PC-3 (cell line): Measurements from ENCODE around the gene CSAD. TPM values are rescaled to one million over a fixed set of nuclear protein-coding genes. Genes with fewer than 3 reads are reported as not detected.

Experiments
- ATAC-seq: fragments of 200-7000 bp; cut with Tn5 transposase; 2 replicates; pipeline ENCODE4 v1.9.1; 2020; ENCODE audit warnings: mild to moderate bottlenecking, moderate library complexity
- BruUV-seq: library from RNA; stranded (reverse); fragments of 400-500 nt; replicated peaks from 2 replicates; lab custom pipeline; 2021; lab: Mats Ljungman, UMichigan
- CTCF ChIA-PET: fragments of 300-600 bp; sonication (Branson Sonifier 250); formaldehyde crosslinking; loops from one replicate; lab custom pipeline; 2022; ENCODE audit warnings: antibody characterized with exemption; lab: Charles Lee
- POLR2A ChIA-PET: fragments of 300-600 bp; sonication (Branson Sonifier 250); formaldehyde crosslinking; loops from one replicate; lab custom pipeline; 2022; ENCODE audit warnings: antibody characterized with exemption; ENCODE audit not compliant: unreplicated experiment; lab: Charles Lee
- DNase-seq: peaks from one replicate; pipeline ENCODE4 v3.0.0-alpha.2; 2015
- H2AFZ ChIP-seq: fragments of 300-600 bp; sonication (generic); 2 replicates; pipeline ENCODE4 v1.6.0; 2016; ENCODE audit warnings: antibody characterized with exemption, low read length
- H3F3A ChIP-seq: fragments of 300-600 bp; sonication (generic); one replicate; pipeline ENCODE4 v1.6.0; 2017; ENCODE audit warnings: antibody characterized with exemption, low read length, control low read depth, mild to moderate bottlenecking; ENCODE audit not compliant: unreplicated experiment
- H3K27ac ChIP-seq: fragments of 300-600 bp; sonication (generic); 2 replicates; pipeline ENCODE4 v1.5.1; 2016; ENCODE audit warnings: mild to moderate bottlenecking, low read length
- H3K27me3 ChIP-seq: fragments of 300-600 bp; sonication (generic); 2 replicates; pipeline ENCODE4 v1.6.1; 2016; ENCODE audit warnings: low read length, mixed read lengths
- H3K36me3 ChIP-seq: fragments of 300-600 bp; sonication (generic); 2 replicates; pipeline ENCODE4 v1.6.1; 2016; ENCODE audit warnings: low read depth, mixed run types, low read length, mixed read lengths
- H3K4me1 ChIP-seq: fragments of 300-600 bp; sonication (generic); 2 replicates; pipeline ENCODE4 v1.5.1; 2016; ENCODE audit warnings: low read length; ENCODE audit not compliant: insufficient read depth
- H3K4me2 ChIP-seq: fragments of 300-600 bp; sonication (generic); 2 replicates; pipeline ENCODE4 v1.6.0; 2016; ENCODE audit warnings: low read length
- H3K4me3 ChIP-seq: fragments of 300-600 bp; sonication (generic); 2 replicates; pipeline ENCODE4 v1.5.1; 2016; ENCODE audit warnings: mild to moderate bottlenecking, low read length, mixed read lengths
- H3K79me2 ChIP-seq: fragments of 300-600 bp; sonication (generic); 2 replicates; pipeline ENCODE4 v1.6.1; 2017; ENCODE audit warnings: low read length, mixed read lengths
- H3K9ac ChIP-seq: fragments of 300-600 bp; sonication (generic); 2 replicates; pipeline ENCODE4 v1.6.0; 2016; ENCODE audit warnings: mild to moderate bottlenecking, low read length
- H3K9me2 ChIP-seq: fragments of 300-600 bp; sonication (generic); replicated peaks from 2 replicates; pipeline ENCODE4 v1.6.1; 2016; ENCODE audit warnings: mixed run types, low read length, mixed read lengths
- H3K9me3 ChIP-seq: fragments of 300-600 bp; sonication (generic); 2 replicates; pipeline ENCODE4 v1.6.1; 2016; ENCODE audit warnings: low read length, mixed read lengths
- H4K20me1 ChIP-seq: fragments of 300-600 bp; sonication (generic); 2 replicates; pipeline ENCODE4 v1.6.1; 2016; ENCODE audit warnings: low read length, mixed read lengths
- CTCF ChIP-seq: fragments of 300-600 bp; sonication (generic); conservative IDR thresholded peaks from 2 replicates; pipeline ENCODE4 v1.5.1; 2017; ENCODE audit warnings: antibody characterized with exemption, low read depth, mild to moderate bottlenecking, low read length
- EZH2 ChIP-seq: fragments of 300-600 bp; sonication (generic); IDR thresholded peaks from one replicate; pipeline ENCODE4 v1.6.1; 2017; ENCODE audit warnings: antibody characterized with exemption, mild to moderate bottlenecking, low read length; ENCODE audit not compliant: unreplicated experiment
- EZH2phosphoT487 ChIP-seq: fragments of 300-600 bp; sonication (generic); IDR thresholded peaks from 2 replicates; pipeline ENCODE4 v1.6.1; 2018; ENCODE audit warnings: mild to moderate bottlenecking, antibody characterized with exemption, low read length, borderline replicate concordance
- intact Hi-C: fragments of 100-400 bp; cut with micrococcal nuclease; formaldehyde crosslinking; loops from 2 replicates; pipeline ENCODE4 v1.9.0; 2023
- total RNA-seq: library from RNA; depleted of rRNA; stranded (reverse); fragments of >200 nt; gene quantifications from 2 replicates; pipeline ENCODE4 v1.2.3, GENCODE V29; 2014

Gene CSAD
- total RNA-seq, 1 experiment from 2014 or later = 21.5 TPM

GRCh38 chr12:53229454-53229853, 48.7 kb upstream of the CSAD start:
- peak overlapping the region; percentile 67 for H3K27ac ChIP-seq
- ChIA-PET CTCF (no interaction called here), POLR2A (no interaction called here)
- DNase-seq (no peak), ATAC-seq (no peak)
- no peaks in the 10 kb centered on the region for H4K20me1 ChIP-seq
- H3K9ac ChIP-seq = 0 out of 2 replicates have a peak overlapping the region, but pooled peaks have one; percentile 48
- TF ChIP-seq EZH2 (no peak), CTCF (no peak), EZH2phosphoT487 (no peak)
- H3F3A ChIP-seq = peaks cover 3% of the 10 kb centered on the region
- no peaks in the 10 kb centered on the region for H3K27me3 ChIP-seq
- no TSS peak for BruUV-seq
- peak overlapping the region; percentile 93 for H3K4me2 ChIP-seq
- H3K79me2 ChIP-seq = peaks cover 42% of the 10 kb centered on the region
- no peaks in the 10 kb centered on the region for H3K9me3 ChIP-seq
- no peaks in the 10 kb centered on the region; the same call in 1 of the 2 replicates for H3K36me3 ChIP-seq
- H3K4me3 ChIP-seq = peak overlapping the region; percentile 16; the same call in 1 of the 2 replicates
- H3K9me2 ChIP-seq = no peaks in the 10 kb centered on the region
- intact Hi-C loops = no loop called here
- H2AFZ ChIP-seq = no peak overlapping the region
- H3K4me1 ChIP-seq = peaks cover 59% of the 10 kb centered on the region

GRCh38 chr12:53227836-53228235, 47.1 kb upstream of the CSAD start:
- Histone ChIP-seq H2AFZ (no peak overlapping the region), H3K27ac (no peak overlapping the region), H3K9me2 (no peaks in the 10 kb centered on the region), H3K79me2 (peaks cover 44% of the 10 kb centered on the region), H3F3A (peaks cover 3% of the 10 kb centered on the region), H3K9ac (no peak overlapping the region), H3K4me1 (peaks cover 53% of the 10 kb centered on the region), H3K9me3 (no peaks in the 10 kb centered on the region), H3K36me3 (no peaks in the 10 kb centered on the region; the same call in 1 of the 2 replicates), H4K20me1 (no peaks in the 10 kb centered on the region), H3K4me2 (no peak overlapping the region), H3K27me3 (no peaks in the 10 kb centered on the region), H3K4me3 (no peak overlapping the region)
- no peak for ATAC-seq
- DNase-seq = no peak
- no TSS peak for BruUV-seq
- ChIA-PET CTCF (no interaction called here), POLR2A (no interaction called here)
- intact Hi-C loops = no loop called here
- TF ChIP-seq CTCF = no peak
- no peak for TF ChIP-seq EZH2phosphoT487
- TF ChIP-seq EZH2 = no peak

- Histone ChIP-seq H3F3A (no peaks in the 10 kb centered on the region), H4K20me1 (no peaks in the 10 kb centered on the region), H3K27ac (no peak overlapping the region), H3K27me3 (no peaks in the 10 kb centered on the region), H3K36me3 (no peaks in the 10 kb centered on the region; the same call in 1 of the 2 replicates), H3K9me2 (no peaks in the 10 kb centered on the region), H3K4me1 (peaks cover 53% of the 10 kb centered on the region), H3K4me3 (no peak overlapping the region), H3K4me2 (no peak overlapping the region), H3K9me3 (no peaks in the 10 kb centered on the region), H3K9ac (no peak overlapping the region), H2AFZ (no peak overlapping the region), H3K79me2 (peaks cover 49% of the 10 kb centered on the region)
- intact Hi-C loops = no loop called here
- ChIA-PET CTCF (no interaction called here), POLR2A (no interaction called here)
- BruUV-seq = no TSS peak
- TF ChIP-seq EZH2 (no peak), EZH2phosphoT487 (no peak), CTCF (no peak)
- DNase-seq = no peak
- ATAC-seq = no peak
These were observed 46.6 kb upstream of the CSAD start for GRCh38 chr12:53227341-53227740.
